Hindlimb muscle (tissue), 1 donor: ENCODE measurements around the gene TRHDE. TPM values are rescaled to one million over a fixed set of nuclear protein-coding genes. Genes with fewer than 3 reads are reported as not detected.
"Not testable (repeated sequence)": the region's sequence is repeated elsewhere in the genome, so short reads cannot be mapped to it uniquely, and the experiment has no call there.

Source experiments
- DNase-seq: peaks from one replicate; pipeline ENCODE4 v3.0.0-alpha.2; 2013
- polyA plus RNA-seq: library from polyadenylated mRNA; unstranded; fragments of 120-200 nt; gene quantifications from one replicate; pipeline ENCODE4 v1.2.1, GENCODE V29; 2013; ENCODE audit not compliant: insufficient read length

Gene TRHDE
- polyA plus RNA-seq, 1 donor: 0.40 TPM

- DNase-seq: not testable (repeated sequence)
Measured at GRCh38 chr12:72520044-72520678, 248.0 kb downstream of the TRHDE start.

DNA sequence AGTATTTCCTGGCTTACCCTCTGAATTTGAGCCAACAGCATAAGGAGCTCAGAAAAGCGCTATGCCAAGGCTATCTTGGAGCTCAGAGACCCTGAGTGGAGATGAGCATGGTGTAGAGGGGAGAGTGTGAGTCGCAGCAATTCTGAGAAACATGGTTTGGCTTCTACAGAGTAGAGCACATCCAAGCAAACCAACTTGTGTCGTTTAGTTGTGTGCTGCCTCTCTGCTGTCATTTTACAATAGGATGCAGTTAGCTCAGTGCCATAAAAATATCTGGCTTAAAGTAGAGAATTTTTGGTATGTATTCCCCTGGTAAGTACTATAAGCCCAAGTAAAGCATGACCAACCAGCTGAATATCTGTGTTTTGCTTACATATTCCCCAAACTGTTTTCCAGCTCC lies 249.2 kb downstream of the TRHDE start:
- DNase-seq: no peak

DNA sequence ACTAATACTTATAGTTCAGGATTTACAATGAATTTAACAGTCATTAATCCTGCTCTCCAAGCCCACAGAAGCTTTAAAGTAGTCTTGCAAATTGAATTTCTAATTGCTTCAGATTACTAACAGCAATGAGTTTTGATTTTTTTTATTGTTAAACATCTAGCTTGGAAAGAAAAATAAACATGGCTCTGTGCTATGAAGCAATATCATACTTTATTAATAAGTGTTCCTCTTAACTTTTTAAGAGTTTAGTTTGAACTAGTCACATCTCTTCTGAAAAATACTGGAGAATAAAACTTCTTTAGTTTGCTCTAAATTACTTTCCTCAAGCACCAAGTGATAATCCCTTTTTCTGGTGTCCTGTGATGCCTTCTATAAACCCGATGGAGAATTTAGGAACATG lies 250.2 kb downstream of the TRHDE start:
- DNase-seq: no peak

DNA sequence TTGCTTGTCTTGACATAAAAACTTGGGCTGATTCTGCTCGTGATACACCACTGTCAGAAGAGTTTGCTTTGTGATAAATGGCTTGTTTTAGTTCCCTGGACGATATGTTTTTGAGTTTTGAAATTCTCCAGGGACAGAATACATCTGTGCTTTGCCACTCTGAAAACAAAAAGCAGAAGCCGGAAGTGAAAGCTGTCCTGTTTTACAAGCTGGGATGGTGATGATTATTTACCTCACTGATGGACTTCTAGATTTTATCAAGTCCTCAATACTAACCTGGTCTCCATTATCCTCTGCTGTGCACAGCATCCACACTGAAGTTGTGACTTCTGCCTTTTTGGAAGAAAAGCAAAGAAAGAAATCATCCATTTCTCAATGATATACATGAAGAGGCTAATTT lies 251.6 kb downstream of the TRHDE start:
- no peak for DNase-seq

- DNase-seq: no peak
Measured at GRCh38 chr12:72535212-72535990, 263.2 kb downstream of the TRHDE start.

- DNase-seq: no peak
Measured at GRCh38 chr12:72540811-72541210, 268.6 kb downstream of the TRHDE start.

- no peak for DNase-seq
Measured at GRCh38 chr12:72543777-72544467, 271.8 kb downstream of the TRHDE start.

DNA sequence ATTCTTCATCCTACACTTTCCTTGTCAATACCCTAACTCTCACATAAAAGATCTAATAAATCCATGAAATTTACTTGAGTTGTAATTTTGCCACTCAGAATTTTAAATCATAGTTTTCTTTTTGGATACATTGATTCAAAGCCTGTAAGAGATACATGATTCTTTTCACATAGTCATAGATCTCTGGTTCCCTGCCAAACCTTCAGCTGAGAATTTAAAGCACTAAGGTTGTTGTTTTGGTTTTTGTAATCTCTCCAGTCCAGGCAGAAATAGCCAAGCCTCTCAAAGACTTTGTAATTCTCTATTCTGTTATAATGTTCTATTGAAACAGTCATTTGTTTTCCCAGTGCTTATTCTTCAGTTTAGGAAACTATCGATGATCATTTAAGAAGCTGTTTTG lies 273.9 kb downstream of the TRHDE start:
- no peak for DNase-seq

DNA sequence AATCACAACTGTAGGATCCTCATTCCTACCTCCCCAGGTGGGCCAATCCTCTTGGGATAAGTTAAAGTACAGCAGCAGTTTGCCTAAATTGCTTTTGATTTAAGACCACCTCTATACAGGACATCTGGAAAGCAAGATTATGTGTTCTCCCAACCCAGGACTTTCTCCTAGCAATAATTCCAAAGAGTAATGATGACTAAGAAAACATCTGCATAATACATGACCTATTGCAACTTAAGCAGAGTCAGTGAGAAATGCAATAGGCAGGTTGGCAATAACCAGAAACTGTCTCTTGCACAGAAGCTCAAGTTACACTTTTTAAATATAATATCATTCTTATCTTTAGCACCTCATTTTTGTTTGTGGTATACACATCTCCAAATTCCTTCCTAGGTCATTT lies 275.4 kb downstream of the TRHDE start:
- no peak for DNase-seq

GRCh38 chr12:72549184-72549583 lies 277.0 kb downstream of the TRHDE start:
- DNase-seq: no peak

DNA sequence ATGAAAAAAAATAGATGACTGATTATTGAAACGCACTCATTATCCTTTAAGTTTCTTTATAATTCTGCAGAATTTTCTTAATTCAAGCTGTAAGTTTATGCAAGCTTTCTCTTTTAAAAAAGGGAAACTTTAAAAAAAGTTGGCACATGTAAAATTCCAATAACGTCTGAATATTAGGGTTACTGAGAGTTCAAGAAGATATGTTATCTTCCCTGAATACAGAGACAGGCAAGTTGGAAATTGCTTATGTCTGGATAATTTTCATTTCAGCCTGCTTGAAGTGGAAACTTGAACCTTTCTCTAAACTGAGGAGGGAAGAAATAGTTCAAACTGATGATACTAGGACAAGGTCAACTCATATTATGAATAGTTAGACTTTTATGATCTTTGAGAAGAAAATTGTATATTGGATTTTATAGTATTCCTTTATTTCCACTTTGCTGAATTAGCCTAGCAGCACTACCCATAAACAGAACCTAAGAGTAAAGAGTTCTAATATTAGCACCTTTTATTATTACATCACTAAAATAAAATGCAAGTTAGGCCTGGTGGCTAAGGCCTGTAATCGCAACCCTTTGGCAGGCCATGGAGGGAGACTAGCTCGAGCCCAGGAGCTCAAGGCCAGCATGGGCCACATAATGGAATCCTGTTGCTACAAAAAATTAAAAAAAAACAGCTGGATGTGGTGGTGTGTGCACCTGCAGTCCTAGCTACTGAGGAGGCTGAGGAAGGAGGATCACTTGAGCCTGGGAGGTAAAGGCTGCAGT lies 288.0 kb downstream of the TRHDE start:
- no peak for DNase-seq

GRCh38 chr12:72570601-72571000 lies 298.4 kb downstream of the TRHDE start:
- no peak for DNase-seq

- no peak for DNase-seq
Measured at GRCh38 chr12:72574138-72574537, 302.0 kb downstream of the TRHDE start.

DNA sequence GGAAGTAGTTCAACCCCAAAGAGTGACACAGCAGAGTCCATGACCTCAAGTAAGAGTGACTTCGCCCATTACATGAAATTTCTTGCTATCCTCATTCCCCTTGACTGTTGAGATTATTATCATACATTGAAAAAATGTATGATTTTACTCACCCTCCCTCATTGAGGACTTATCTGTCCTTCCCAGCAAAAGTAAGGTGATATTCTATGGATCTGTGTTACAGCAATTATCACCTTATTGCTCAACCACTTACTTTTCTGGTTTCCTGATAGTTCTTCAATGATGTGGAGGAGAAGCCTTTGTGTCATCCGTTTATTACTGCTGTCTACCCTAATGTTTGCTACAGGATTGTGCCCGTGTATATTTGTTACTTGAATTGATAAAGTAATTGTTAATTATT lies 306.2 kb downstream of the TRHDE start:
- no peak for DNase-seq

DNA sequence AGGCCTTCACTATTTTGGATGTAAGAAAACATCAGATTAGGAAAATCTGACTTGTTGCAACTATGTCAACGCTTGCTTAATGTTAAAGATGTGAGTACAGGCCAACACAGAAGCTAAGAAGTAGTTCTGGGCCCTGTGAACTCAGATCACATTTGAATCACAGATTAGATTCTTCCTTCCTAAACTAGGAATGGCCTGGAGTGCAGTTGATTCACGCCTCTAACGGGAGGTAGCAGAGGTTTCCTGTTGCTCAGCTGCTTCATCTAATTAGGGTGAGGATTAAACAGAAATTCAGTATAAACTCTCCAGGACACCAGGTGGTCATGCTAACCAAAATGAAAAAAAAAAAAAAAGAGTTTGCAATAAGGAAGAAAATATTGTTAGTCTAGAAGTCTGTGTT lies 314.3 kb downstream of the TRHDE start:
- DNase-seq: no peak

DNA sequence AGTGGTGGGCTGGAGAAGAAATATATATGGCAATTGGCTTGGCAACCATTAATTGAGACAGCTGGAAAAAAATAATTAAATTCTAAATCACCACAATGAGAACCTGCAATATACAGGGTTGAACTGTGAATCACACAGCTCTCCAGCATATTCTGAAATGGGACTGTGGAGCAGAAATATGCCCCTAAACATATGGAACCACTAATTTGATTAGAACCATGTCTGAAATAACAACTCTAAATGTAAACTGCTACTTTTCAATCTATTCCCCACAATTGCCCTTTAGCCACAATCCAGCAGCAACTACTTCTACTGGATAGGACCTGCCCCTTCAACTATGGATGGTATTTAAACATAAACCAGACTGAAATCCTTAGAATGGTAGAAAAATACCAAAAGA lies 330.4 kb downstream of the TRHDE start:
- no peak for DNase-seq

GRCh38 chr12:72605975-72606374 lies 333.8 kb downstream of the TRHDE start:
- DNase-seq: no peak

DNA sequence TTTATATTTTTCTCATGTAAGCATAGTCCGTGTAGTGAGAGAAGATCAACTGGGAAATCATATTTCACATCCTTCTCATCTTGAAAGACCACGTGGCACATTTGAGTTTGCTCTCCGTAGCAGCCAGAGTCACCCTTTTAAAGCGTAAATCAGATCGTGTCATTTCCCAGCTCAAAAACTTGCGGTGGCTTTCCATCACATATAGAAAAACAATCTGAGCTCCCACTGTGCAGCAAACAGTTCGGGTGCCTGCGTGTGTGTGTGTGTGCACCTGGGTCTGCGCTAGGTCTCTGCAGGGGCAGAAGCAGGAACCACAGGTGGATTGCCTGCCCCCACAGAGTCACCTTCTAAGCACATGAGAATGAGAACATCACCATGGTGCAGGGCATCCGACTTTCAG lies 338.2 kb downstream of the TRHDE start:
- DNase-seq: no peak

DNA sequence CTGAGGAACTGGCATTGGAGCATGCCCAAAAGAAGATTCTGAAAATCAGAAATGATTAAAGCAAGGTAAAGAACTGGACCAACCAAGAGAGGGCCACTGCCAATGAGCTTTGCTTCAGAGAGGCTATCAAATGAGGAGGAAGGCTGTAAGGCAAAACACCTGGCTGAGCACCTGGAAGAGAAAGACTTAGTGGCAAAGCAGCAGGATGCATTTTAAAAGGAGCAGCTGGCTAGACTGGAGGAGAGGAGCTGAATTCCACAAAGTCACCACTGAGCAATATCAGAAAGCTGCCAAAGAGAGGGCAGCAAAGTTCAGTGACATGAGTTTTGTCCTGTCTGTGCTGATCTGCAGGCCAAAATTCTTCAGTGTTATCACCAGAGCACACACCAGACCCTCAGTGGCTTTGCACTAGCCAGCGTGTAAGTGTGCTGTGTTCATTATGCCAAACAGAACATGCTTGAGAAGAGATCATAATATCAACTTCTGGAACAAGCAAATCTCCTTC lies 338.7 kb downstream of the TRHDE start:
- no peak for DNase-seq

DNA sequence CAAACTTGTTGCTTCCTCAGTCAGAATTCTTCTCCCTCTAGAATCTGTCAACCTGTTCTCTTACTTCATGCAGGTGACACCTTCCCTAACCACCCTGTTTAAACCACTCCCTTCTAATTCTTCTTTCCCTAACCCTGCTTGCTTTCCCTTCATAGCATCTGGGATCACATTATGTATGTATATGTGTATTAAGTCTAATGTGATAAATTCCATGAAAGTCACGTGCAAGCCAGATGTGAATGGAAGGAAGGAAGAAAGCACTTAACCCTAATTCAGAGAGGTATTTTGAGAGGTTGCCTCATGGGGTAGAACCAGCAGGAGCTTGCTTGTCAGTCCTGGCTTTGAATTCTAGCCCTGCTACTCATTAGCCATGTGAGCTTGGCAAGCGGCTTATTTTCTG lies 340.0 kb downstream of the TRHDE start:
- DNase-seq: no peak

GRCh38 chr12:72618764-72619163 lies 346.6 kb downstream of the TRHDE start:
- DNase-seq: no peak

- DNase-seq: no peak
Measured at GRCh38 chr12:72622556-72622955, 350.4 kb downstream of the TRHDE start.
